Thyroid gland (tissue), 4 donors: ENCODE data around the gene KRR1.

Experiments
- CTCF ChIP-seq, 6 experiments: fragments of 200-600 bp in 3 of 6; fragments of 450-650 bp in 3 of 6; sonication (generic) in 3 of 6; IDR thresholded peaks; one replicate each; pipeline ENCODE4 v1.5.1; 2016 to 2019; ENCODE audit warnings: antibody characterized with exemption in 6 of 6, mild to moderate bottlenecking in 2 of 6, inconsistent platforms in 1 of 6, moderate library complexity in 1 of 6
- POLR2A ChIP-seq, 2 donors: fragments of 450-650 bp; IDR thresholded peaks; one replicate each; pipeline ENCODE4 v1.6.1; 2017; ENCODE audit warnings: antibody characterized with exemption in 2 of 2, mild to moderate bottlenecking in 2 of 2, moderate library complexity in 1 of 2

- TF ChIP-seq CTCF (IDR thresholded peaks at IDR 0.05): no peak
- no peak for TF ChIP-seq POLR2A (IDR thresholded peaks at IDR 0.05)
Measured at GRCh38 chr12:75455839-75456238, 55.6 kb downstream of the KRR1 start.
